ENCODE results near the gene CTNNA3. TPM values are rescaled to one million over a fixed set of nuclear protein-coding genes. Genes with fewer than 3 reads are reported as not detected.

CTNNA3 gene
- total and polyA plus RNA-seq, 4 donors, result 0.16 to 2.4 (median 1.4) TPM

DNA sequence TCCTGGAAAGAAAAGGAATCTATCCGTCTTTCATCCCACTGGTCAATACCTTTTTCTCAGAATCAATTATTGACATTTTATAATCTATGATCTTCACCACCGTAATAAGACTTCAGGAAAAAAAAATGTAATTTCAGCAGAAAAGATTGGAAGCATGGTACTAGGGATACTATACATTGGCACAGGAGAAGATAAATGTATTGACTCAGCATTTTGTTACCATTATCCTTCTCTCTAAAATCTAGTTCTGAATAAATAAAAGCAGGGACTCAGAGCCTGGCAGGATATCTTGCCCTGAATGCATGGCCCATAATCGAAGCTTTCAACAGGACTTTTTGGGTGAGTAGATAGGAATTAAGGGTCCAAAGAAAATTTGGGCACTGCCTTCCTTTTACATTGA is 649.5 kb downstream of the CTNNA3 start:
- TF ChIP-seq, protein P1, sequence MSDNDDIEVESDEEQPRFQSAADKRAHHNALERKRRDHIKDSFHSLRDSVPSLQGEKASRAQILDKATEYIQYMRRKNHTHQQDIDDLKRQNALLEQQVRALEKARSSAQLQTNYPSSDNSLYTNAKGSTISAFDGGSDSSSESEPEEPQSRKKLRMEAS (IDR thresholded peaks at IDR 0.05), result no peak
- TF ChIP-seq, protein P2, sequence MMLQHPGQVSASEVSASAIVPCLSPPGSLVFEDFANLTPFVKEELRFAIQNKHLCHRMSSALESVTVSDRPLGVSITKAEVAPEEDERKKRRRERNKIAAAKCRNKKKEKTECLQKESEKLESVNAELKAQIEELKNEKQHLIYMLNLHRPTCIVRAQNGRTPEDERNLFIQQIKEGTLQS (IDR thresholded peaks at IDR 0.05), result no peak
- TF ChIP-seq, protein P3, sequence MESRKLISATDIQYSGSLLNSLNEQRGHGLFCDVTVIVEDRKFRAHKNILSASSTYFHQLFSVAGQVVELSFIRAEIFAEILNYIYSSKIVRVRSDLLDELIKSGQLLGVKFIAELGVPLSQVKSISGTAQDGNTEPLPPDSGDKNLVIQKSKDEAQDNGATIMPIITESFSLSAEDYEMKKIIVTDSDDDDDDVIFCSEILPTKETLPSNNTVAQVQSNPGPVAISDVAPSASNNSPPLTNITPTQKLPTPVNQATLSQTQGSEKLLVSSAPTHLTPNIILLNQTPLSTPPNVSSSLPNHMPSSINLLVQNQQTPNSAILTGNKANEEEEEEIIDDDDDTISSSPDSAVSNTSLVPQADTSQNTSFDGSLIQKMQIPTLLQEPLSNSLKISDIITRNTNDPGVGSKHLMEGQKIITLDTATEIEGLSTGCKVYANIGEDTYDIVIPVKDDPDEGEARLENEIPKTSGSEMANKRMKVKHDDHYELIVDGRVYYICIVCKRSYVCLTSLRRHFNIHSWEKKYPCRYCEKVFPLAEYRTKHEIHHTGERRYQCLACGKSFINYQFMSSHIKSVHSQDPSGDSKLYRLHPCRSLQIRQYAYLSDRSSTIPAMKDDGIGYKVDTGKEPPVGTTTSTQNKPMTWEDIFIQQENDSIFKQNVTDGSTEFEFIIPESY (IDR thresholded peaks at IDR 0.05), result no peak
- TF ChIP-seq RXRA (IDR thresholded peaks at IDR 0.05) (no peak), SP1 (IDR thresholded peaks at IDR 0.05) (no peak), JUND (IDR thresholded peaks at IDR 0.05) (no peak), NR2F2 (IDR thresholded peaks at IDR 0.05) (no peak), HNF4G (IDR thresholded peaks at IDR 0.05) (no peak), YY1 (IDR thresholded peaks at IDR 0.05) (no peak), FOXA1 (IDR thresholded peaks at IDR 0.05) (no peak), GABPA (IDR thresholded peaks at IDR 0.05 in 1 of 2, conservative IDR thresholded peaks at IDR 0.05 in 1 of 2) (no peak), RAD21 (IDR thresholded peaks at IDR 0.05) (no peak), EGR1 (IDR thresholded peaks at IDR 0.05; ENCODE audit: low read depth in 2 of 2) (no peak), TAF1 (conservative IDR thresholded peaks at IDR 0.05) (no peak), FOXA2 (IDR thresholded peaks at IDR 0.05) (no peak), HNF4A (conservative IDR thresholded peaks at IDR 0.05) (no peak)
- TF ChIP-seq, protein P4, sequence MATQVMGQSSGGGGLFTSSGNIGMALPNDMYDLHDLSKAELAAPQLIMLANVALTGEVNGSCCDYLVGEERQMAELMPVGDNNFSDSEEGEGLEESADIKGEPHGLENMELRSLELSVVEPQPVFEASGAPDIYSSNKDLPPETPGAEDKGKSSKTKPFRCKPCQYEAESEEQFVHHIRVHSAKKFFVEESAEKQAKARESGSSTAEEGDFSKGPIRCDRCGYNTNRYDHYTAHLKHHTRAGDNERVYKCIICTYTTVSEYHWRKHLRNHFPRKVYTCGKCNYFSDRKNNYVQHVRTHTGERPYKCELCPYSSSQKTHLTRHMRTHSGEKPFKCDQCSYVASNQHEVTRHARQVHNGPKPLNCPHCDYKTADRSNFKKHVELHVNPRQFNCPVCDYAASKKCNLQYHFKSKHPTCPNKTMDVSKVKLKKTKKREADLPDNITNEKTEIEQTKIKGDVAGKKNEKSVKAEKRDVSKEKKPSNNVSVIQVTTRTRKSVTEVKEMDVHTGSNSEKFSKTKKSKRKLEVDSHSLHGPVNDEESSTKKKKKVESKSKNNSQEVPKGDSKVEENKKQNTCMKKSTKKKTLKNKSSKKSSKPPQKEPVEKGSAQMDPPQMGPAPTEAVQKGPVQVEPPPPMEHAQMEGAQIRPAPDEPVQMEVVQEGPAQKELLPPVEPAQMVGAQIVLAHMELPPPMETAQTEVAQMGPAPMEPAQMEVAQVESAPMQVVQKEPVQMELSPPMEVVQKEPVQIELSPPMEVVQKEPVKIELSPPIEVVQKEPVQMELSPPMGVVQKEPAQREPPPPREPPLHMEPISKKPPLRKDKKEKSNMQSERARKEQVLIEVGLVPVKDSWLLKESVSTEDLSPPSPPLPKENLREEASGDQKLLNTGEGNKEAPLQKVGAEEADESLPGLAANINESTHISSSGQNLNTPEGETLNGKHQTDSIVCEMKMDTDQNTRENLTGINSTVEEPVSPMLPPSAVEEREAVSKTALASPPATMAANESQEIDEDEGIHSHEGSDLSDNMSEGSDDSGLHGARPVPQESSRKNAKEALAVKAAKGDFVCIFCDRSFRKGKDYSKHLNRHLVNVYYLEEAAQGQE (IDR thresholded peaks at IDR 0.05), result no peak
- TF ChIP-seq, protein P5, sequence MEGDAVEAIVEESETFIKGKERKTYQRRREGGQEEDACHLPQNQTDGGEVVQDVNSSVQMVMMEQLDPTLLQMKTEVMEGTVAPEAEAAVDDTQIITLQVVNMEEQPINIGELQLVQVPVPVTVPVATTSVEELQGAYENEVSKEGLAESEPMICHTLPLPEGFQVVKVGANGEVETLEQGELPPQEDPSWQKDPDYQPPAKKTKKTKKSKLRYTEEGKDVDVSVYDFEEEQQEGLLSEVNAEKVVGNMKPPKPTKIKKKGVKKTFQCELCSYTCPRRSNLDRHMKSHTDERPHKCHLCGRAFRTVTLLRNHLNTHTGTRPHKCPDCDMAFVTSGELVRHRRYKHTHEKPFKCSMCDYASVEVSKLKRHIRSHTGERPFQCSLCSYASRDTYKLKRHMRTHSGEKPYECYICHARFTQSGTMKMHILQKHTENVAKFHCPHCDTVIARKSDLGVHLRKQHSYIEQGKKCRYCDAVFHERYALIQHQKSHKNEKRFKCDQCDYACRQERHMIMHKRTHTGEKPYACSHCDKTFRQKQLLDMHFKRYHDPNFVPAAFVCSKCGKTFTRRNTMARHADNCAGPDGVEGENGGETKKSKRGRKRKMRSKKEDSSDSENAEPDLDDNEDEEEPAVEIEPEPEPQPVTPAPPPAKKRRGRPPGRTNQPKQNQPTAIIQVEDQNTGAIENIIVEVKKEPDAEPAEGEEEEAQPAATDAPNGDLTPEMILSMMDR (IDR thresholded peaks at IDR 0.05; ENCODE audit: low read depth, low read length, missing input control), result no peak
- no peaks in the 10 kb centered on the region for H3K27me3 ChIP-seq (ENCODE audit: control insufficient read depth in 4 of 4, insufficient read depth in 4 of 4, low read length in 3 of 4)
- H3K4me3 ChIP-seq (ENCODE audit: low read depth in 1 of 3, low read length in 3 of 3), result no peak overlapping the region
- 92% methylated on average over 3 of the region's 3 CpGs for WGBS
- no peaks in the 10 kb centered on the region for H3K36me3 ChIP-seq (ENCODE audit: control insufficient read depth in 4 of 4, insufficient read depth in 3 of 4, low read depth in 1 of 4, low read length in 3 of 4)
- H3K4me1 ChIP-seq (ENCODE audit: control insufficient read depth in 4 of 4, insufficient read depth in 4 of 4, low read length in 3 of 4), result no peaks in the 10 kb centered on the region
- no peaks in the 10 kb centered on the region for H3K9me3 ChIP-seq (ENCODE audit: control insufficient read depth in 4 of 4, low read length in 3 of 4)
- no peak overlapping the region for H3K9ac ChIP-seq (ENCODE audit: low read depth in 1 of 2, low read length in 2 of 2)
- H3K27ac ChIP-seq (ENCODE audit: low read depth in 1 of 2, low read length in 2 of 2), result no peak overlapping the region
- DNase-seq (ENCODE audit: low spot score), result no peak
